Cardiac muscle cell (in vitro differentiated cells and primary cell): ENCODE measurements around the gene SHISAL1. TPM values are rescaled to one million over a fixed set of nuclear protein-coding genes. Genes with fewer than 3 reads are reported as not detected.

Experiments used
- DNase-seq, 2 donors: peaks; one replicate each; pipeline versions ENCODE4 v3.0.0 to v3.0.0-alpha.2; 2010 to 2017; ENCODE audit warnings: low read depth in 1 of 2, low spot score in 1 of 2
- H3K27ac ChIP-seq: fragments of 200-600 bp; sonication (generic); 2 replicates; pipeline ENCODE4 v1.5.1; 2016
- H3K27me3 ChIP-seq: fragments of 200-600 bp; sonication (generic); 2 replicates; pipeline ENCODE4 v1.6.0; 2016; ENCODE audit warnings: control low read depth
- H3K36me3 ChIP-seq: fragments of 200-600 bp; sonication (generic); 2 replicates; pipeline ENCODE4 v1.5.1; 2016; ENCODE audit warnings: control low read depth
- H3K4me1 ChIP-seq: fragments of 200-600 bp; sonication (generic); 2 replicates; pipeline ENCODE4 v1.8.1; 2017; ENCODE audit warnings: low read depth, mild to moderate bottlenecking, mixed run types
- H3K4me3 ChIP-seq: fragments of 200-600 bp; sonication (generic); 2 replicates; pipeline ENCODE4 v1.5.1; 2016; ENCODE audit warnings: mild to moderate bottlenecking
- H3K9me3 ChIP-seq: fragments of 200-600 bp; sonication (generic); 2 replicates; pipeline ENCODE4 v1.5.1; 2017; ENCODE audit warnings: low read depth, mild to moderate bottlenecking, control low read depth
- polyA plus RNA-seq: library from polyadenylated mRNA; unstranded; fragments of >200 nt; fragmentation: Nextera tagmentation; extraction: Ambion mirVana; gene quantifications from 2 replicates; pipeline ENCODE4 v1.2.1, GENCODE V29; 2016
- total RNA-seq: library from RNA; depleted of rRNA; stranded (reverse); fragments of >200 nt; gene quantifications from 2 replicates; pipeline ENCODE4 v1.2.3, GENCODE V29; 2016
- TF ChIP-seq, protein P1 (sequence below): IDR thresholded peaks from 2 replicates; pipeline ENCODE4 v1.5.1; 2012; ENCODE audit warnings: low read depth, mild to moderate bottlenecking, low read length

Gene SHISAL1
- total and polyA plus RNA-seq, 2 experiments from 2014 or later: 0.40 to 2.8 TPM

DNA sequence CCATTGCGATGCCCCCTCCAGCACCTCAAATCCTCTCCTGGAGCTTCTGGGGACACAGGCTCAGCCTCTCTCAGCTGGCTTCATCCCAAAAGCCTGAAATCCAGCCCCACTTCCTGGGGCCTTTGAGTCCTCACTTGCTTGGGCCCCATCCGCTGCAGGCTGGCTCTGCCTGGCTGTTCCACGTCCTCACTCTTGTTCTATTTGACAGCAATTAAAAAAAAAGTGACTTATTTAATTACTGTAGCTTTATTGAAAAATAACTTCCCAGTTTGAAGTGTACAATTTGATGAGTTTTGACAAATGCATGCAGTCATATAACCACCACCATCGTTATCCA, 104.8 kb downstream of the SHISAL1 start:
- Histone ChIP-seq H3K4me3 (no peak overlapping the region), H3K4me1 (peaks cover 17% of the 10 kb centered on the region), H3K27ac (no peak overlapping the region), H3K36me3 (no peaks in the 10 kb centered on the region), H3K9me3 (no peaks in the 10 kb centered on the region), H3K27me3 (no peaks in the 10 kb centered on the region)
- DNase-seq: no peak
- TF ChIP-seq, protein P1, sequence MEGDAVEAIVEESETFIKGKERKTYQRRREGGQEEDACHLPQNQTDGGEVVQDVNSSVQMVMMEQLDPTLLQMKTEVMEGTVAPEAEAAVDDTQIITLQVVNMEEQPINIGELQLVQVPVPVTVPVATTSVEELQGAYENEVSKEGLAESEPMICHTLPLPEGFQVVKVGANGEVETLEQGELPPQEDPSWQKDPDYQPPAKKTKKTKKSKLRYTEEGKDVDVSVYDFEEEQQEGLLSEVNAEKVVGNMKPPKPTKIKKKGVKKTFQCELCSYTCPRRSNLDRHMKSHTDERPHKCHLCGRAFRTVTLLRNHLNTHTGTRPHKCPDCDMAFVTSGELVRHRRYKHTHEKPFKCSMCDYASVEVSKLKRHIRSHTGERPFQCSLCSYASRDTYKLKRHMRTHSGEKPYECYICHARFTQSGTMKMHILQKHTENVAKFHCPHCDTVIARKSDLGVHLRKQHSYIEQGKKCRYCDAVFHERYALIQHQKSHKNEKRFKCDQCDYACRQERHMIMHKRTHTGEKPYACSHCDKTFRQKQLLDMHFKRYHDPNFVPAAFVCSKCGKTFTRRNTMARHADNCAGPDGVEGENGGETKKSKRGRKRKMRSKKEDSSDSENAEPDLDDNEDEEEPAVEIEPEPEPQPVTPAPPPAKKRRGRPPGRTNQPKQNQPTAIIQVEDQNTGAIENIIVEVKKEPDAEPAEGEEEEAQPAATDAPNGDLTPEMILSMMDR: no peak

DNA sequence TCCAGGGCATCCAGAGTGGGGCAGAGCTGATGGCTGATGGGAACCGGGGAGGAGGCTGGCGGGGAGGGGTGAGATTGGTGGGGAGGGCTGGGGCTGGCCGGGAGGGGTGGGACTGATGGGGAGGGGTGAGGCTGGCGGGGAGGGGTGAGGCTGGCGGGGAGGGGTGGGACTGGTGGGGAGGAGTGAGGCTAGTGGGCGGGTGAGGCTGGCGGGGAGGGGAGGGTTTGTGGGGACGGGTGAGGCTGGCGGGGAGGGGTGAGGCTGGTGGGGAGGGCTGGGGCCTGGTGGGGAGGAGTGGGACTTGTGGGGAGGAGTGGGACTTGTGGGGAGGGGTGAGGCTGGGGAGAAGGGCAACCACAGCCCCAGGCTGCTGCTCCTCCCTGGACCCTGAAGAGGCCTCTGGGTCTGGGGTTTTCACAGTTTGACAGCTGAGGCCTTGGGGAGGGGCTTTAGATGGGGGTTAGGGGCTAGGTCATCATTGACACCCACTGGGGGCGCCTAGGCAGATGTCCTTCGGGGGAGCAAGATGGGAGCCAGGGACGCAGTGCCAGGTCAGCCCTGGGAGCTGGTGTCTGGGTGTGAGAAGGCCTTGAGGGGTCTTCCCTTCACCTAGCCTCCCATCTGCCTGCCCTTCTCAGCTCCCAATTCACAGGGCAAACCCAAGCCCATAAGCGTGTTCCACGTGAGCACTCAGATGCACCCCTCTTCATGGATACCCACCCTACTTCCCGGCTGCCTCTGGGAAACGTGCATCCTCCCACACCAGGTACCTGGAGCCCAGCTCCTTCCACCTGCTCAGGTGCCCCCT, 105.4 kb downstream of the SHISAL1 start:
- no peaks in the 10 kb centered on the region for H3K27me3 ChIP-seq
- no peaks in the 10 kb centered on the region for H3K9me3 ChIP-seq
- TF ChIP-seq, protein P1: no peak
- H3K4me3 ChIP-seq: no peak overlapping the region
- H3K36me3 ChIP-seq: no peaks in the 10 kb centered on the region
- DNase-seq: no peak
- H3K4me1 ChIP-seq: peaks cover 16% of the 10 kb centered on the region
- no peak overlapping the region for H3K27ac ChIP-seq

DNA sequence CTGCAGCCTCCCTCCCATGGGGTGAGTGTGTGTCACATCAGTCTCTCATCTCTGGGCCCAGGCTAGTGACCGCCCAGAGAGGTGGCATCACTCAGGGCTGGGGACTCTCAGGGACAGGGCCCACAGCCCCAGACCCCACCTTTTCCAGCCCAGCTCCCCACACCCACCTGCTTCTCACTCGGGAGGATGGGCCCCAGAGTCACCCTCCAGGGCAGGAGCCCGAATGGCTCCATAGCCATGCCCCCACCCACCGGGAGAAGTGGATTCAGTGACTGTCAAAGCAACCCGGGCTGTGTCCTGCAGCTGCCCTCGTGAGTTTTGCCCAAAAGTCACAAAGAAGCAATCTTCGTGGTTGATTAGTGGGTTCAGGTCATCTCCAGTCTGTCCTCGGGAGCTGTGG, 106.1 kb downstream of the SHISAL1 start:
- Histone ChIP-seq H3K9me3 (no peaks in the 10 kb centered on the region), H3K36me3 (no peaks in the 10 kb centered on the region), H3K4me3 (no peak overlapping the region), H3K4me1 (peaks cover 11% of the 10 kb centered on the region), H3K27me3 (no peaks in the 10 kb centered on the region), H3K27ac (no peak overlapping the region)
- no peak for DNase-seq
- TF ChIP-seq, protein P1: no peak

DNA sequence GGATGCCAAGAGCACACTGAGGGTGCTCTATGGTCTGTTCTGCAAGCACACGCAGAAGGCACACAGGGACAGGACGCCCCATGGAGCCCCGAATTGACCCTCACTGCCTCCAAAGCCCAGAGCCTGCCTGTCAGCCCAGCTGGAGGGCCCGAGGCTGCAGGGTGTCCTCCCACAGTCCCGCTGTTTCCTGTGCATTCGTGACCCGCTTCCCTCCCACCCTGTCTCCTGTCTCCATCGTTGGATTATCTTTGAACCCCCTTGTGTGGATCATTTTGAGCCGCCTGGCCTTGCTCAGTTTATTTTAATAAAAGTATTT, 106.5 kb downstream of the SHISAL1 start:
- no peak for DNase-seq
- H3K27me3 ChIP-seq: no peaks in the 10 kb centered on the region
- no peaks in the 10 kb centered on the region for H3K36me3 ChIP-seq
- no peak overlapping the region for H3K27ac ChIP-seq
- TF ChIP-seq, protein P1: no peak
- no peak overlapping the region for H3K4me3 ChIP-seq
- H3K9me3 ChIP-seq: no peaks in the 10 kb centered on the region
- H3K4me1 ChIP-seq: peaks cover 8% of the 10 kb centered on the region

DNA sequence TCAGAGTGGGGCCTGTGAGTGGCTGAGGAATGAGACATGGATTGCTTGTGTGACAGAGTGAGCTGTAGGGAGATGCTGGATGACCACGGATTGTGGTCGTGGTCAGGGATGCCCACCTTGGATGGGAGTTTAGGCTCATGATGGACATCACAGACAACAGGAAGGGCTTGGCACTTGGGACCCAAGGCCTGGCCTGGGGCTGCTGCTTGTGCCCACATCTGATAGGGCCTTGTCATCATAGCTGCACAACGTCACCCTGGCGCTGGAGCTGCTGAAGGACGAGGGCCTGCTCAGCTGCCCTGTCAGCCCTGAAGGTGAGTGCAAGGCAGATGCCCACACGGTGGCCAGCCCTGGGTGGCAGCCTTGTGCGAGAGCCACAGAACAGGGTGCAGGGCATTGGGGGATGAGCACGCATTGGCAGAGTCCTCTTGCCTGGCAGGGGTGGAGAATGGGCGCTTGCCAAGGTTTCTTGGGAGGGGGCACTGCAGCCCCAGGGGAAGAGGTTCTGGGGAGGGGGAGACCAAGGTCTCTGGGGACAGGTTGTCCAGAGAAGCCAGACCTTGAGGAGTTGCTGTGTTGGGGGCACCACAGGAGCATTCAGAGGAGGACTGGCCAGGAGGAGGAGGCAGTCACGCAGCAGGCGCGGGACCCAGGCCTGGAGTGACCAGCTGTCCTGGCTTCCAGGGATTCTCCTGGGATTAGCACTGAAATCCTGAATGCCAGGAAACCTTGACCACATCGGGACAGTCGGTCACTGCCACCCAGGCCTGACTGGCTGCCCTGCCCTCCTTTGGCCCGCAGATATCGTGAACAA, 107.0 kb downstream of the SHISAL1 start:
- no peak overlapping the region for H3K4me3 ChIP-seq
- H3K9me3 ChIP-seq: no peaks in the 10 kb centered on the region
- peaks cover 5% of the 10 kb centered on the region for H3K4me1 ChIP-seq
- no peaks in the 10 kb centered on the region for H3K27me3 ChIP-seq
- no peak for DNase-seq
- no peaks in the 10 kb centered on the region for H3K36me3 ChIP-seq
- TF ChIP-seq, protein P1: no peak
- H3K27ac ChIP-seq: no peak overlapping the region
